ENCODE measurements around the gene SIAH3. TPM values are rescaled to one million over a fixed set of nuclear protein-coding genes. Genes with fewer than 3 reads are reported as not detected.

SIAH3 gene
- total and polyA plus RNA-seq, 7 donors = 0.01 TPM; not detected in 6

- Histone ChIP-seq H3K4me1 (peaks cover 0 to 22% (median 19%) of the 10 kb centered on the region in 4 donors), H3K27me3 (no peaks in the 10 kb centered on the region), H3K4me3 (no peak overlapping the region), H3K9me3 (no peaks in the 10 kb centered on the region), H3K36me3 (no peaks in the 10 kb centered on the region), H3K27ac (peak overlapping the region in 3 of 4 donors; percentile 12 to 41 (median 29))
- DNase-seq = no peak
- intact Hi-C loops (cut with DNase I) = no loop called here
- WGBS, 2 donors = 68 to 72% methylated on average over 5 of the region's 5 CpGs
- TF ChIP-seq EP300 (IDR thresholded peaks at IDR 0.05) (no peak), POLR2AphosphoS5 (IDR thresholded peaks at IDR 0.05) (no peak), POLR2A (IDR thresholded peaks at IDR 0.05) (no peak), CTCF (IDR thresholded peaks at IDR 0.05) (no peak)
Observed at GRCh38 chr13:45833663-45834375, 17.7 kb downstream of the SIAH3 start.

GRCh38 chr13:45833242-45833641, 18.3 kb downstream of the SIAH3 start:
- no peaks in the 10 kb centered on the region for H3K36me3 ChIP-seq
- intact Hi-C loops (cut with DNase I) = no loop called here
- peaks cover 0 to 18% (median 17%) of the 10 kb centered on the region in 4 donors for H3K4me1 ChIP-seq
- peak overlapping the region in 2 of 4 donors; percentile 29 to 41 for H3K27ac ChIP-seq
- H3K4me3 ChIP-seq = no peak overlapping the region
- TF ChIP-seq EP300 (IDR thresholded peaks at IDR 0.05) (no peak), POLR2A (IDR thresholded peaks at IDR 0.05) (no peak), POLR2AphosphoS5 (IDR thresholded peaks at IDR 0.05) (no peak), CTCF (IDR thresholded peaks at IDR 0.05) (no peak)
- 74 to 79% methylated on average over 4 of the region's 4 CpGs for WGBS, 2 donors
- no peak for DNase-seq
- H3K9me3 ChIP-seq = no peaks in the 10 kb centered on the region
- no peaks in the 10 kb centered on the region for H3K27me3 ChIP-seq

- H3K27me3 ChIP-seq = no peaks in the 10 kb centered on the region
- peaks cover 0 to 16% (median 14%) of the 10 kb centered on the region in 4 donors for H3K4me1 ChIP-seq
- H3K27ac ChIP-seq = no peak overlapping the region
- no peak for TF ChIP-seq POLR2A (IDR thresholded peaks at IDR 0.05)
- no peak for TF ChIP-seq POLR2AphosphoS5 (IDR thresholded peaks at IDR 0.05)
- TF ChIP-seq CTCF (IDR thresholded peaks at IDR 0.05) = no peak
- no peak for TF ChIP-seq EP300 (IDR thresholded peaks at IDR 0.05)
- WGBS, 2 donors = 91 to 92% methylated on average over 4 of the region's 4 CpGs
- no peak for DNase-seq
- no peaks in the 10 kb centered on the region for H3K36me3 ChIP-seq
- H3K4me3 ChIP-seq = no peak overlapping the region
- H3K9me3 ChIP-seq = no peaks in the 10 kb centered on the region
- intact Hi-C loops (cut with DNase I) = no loop called here
Observed at GRCh38 chr13:45831851-45832250, 19.7 kb downstream of the SIAH3 start.

- Histone ChIP-seq H3K4me3 (no peak overlapping the region), H3K27ac (no peak overlapping the region), H3K4me1 (peaks cover 0 to 16% (median 14%) of the 10 kb centered on the region in 4 donors), H3K36me3 (no peaks in the 10 kb centered on the region), H3K27me3 (no peaks in the 10 kb centered on the region), H3K9me3 (no peaks in the 10 kb centered on the region)
- 81 to 87% methylated on average over 5 of the region's 5 CpGs for WGBS, 2 donors
- no peak for DNase-seq
- TF ChIP-seq EP300 (IDR thresholded peaks at IDR 0.05) = no peak
- no peak for TF ChIP-seq POLR2A (IDR thresholded peaks at IDR 0.05)
- no peak for TF ChIP-seq CTCF (IDR thresholded peaks at IDR 0.05)
- intact Hi-C loops (cut with DNase I) = no loop called here
Observed at GRCh38 chr13:45830121-45830520, 21.4 kb downstream of the SIAH3 start.

All from sigmoid colon (tissue), 7 donors.